Stimulated activated CD8-positive, alpha-beta memory T cell treated with anti-CD3 and anti-CD28 coated beads, Interleukin-2, amount 100 ng/mL, for 48 hours (primary cell): ENCODE measurements around the gene GABRP.
"Not testable (repeated sequence)": the region's sequence is repeated elsewhere in the genome, so short reads cannot be mapped to it uniquely, and the experiment has no call there.

Experiments used
- DNase-seq, 2 donors: peaks; one replicate each; pipeline ENCODE4 v3.0.0-alpha.2; 2020; ENCODE audit warnings: low read depth in 2 of 2

The GABRP gene

GRCh38 chr5:170783498-170784247, at the start of gene GABRP:
GABRP (plus strand) TSS chr5:170783725; CDS start chr5:170788616, 4,891 bp downstream.
- no peak for DNase-seq

DNA sequence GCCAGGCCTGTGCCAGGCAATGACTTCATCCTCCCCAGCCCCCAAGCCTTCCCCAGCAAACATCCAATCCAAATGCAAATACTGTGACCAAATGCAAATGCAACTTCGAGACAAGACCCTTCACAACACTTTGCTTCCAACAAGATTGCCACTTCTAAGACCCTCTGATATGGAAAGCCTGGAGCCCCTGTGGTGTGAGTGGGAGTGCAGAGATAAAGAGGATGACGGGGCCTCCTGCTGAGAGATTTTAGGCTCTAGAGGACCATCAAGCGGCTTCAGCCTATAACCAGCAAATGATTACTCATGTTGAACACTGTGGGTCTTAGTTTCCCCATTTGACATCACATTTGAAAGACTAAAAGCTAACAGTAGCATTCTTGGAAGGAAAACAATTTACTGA, 46.6 kb upstream of the GABRP start:
- no peak for DNase-seq

DNA sequence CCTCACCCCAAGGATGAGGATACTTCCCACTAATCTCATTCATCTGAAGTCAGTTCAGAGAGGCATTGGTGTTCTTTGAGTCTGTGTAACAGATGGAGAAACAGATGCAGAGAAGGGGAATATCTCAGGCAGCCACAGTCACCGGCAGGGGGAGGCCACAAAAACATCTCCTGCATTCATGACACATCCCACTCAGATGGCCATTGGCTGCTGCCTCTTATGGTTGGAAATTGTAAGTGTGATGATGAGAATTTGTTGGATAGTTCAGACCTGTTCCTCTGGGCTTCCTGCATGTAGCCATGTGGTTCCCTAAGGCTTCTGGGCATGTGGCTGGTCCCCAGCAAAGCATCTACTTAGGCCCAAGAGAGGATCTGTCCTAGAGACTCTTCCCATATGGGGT, 45.9 kb upstream of the GABRP start:
- DNase-seq = no peak

- no peak for DNase-seq
Observed at GRCh38 chr5:170738840-170739239, 44.7 kb upstream of the GABRP start.

- DNase-seq = no peak
Observed at GRCh38 chr5:170739446-170739845, 44.1 kb upstream of the GABRP start.

DNA sequence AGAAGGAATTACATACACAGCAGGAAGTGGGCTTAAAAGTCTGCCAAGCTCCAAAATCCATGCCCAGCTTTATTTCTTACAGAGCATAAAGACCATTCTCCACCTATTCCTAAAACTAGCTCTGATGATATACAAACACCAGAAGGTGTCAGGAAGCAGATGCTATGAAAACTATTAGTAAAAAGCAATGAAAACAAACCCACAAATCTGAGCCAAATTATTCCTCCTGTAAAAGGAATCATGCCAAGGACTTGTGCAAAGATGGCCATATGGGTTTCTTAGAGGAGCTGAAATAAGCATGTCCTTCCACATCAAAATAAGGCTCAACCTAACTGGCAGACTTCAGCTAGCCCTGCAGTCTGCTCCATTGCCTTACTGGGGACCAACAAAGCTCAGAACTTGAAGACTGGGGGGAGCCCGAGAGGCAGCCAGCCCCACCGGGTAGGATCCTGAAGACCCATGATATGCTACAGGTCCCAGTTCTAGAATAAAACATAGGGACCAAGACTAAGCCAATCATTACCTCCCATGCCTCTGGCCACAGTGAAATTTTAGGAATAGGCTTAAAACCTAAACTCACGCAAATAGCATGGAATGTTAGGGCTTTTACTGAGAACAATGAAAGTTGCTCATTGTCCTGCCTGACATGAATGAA, 42.8 kb upstream of the GABRP start:
- DNase-seq = no peak

DNA sequence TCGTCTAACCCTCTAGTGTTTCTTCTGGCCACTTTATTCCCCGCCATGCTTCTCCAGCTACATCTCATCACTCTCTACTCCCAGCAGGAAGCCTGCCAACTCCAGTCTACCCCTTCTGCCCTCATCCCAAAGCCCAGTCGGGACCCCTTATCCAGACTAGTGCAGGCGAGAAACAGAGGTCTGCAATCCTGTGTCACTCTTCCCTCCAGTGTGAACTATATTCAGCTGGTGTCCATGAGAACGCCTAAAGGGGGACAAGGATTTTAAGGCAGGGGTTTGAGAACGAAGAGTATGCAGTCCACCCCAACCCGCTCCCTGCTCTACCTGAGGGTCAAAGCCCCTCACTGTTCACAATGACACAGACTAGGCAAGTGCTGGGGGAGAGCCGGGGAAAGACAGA, 41.7 kb upstream of the GABRP start:
- DNase-seq = no peak

DNA sequence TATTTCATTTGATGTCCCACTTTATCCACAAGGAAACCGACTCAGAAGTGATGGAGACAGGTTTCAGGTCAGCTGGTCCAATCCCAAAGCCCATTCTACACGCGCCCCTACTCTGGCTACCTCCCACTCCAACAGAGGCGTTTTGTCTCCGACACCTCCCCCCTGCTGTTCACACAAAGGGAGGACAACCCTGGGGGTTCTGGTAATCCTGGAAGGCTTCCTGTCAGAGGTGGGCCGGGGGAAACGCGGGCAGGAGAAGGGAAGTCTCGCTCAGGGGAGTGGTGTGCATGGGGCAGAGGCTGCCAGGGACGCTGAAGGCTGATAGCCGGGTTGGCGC, 39.7 kb upstream of the GABRP start:
- no peak for DNase-seq

DNA sequence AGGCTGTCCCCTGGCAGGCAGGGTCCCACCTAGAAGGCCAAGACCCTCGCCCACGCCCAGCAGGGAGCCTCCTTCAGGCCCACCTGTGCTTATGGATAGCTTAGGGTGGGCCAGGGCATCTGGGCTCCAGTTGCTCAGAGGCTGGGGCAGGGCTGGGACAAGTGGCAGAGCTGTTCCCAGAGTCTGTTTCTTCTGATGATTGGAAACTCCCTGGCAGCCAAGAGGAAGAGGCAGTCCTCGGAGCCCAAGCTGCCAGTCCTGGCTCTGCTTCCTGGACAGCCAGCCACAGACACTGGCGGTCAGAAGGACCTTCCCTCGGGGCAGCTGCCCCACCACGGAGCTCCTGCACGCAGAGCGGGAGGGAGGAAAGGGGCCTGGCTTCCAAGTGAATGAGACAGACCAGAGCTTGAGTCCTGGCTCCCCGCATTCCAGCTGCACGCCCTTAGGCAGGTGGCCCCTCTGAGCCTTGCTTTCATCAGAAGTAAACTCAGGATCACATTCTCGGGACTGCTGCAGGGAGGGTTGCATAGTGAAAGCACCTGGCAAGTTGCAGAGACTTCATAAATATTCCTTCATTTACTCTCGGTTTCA, 37.9 kb upstream of the GABRP start:
- DNase-seq = no peak

GRCh38 chr5:170746075-170746960, 37.2 kb upstream of the GABRP start:
- no peak for DNase-seq

GRCh38 chr5:170746961-170747340, 36.6 kb upstream of the GABRP start:
- DNase-seq = no peak

GRCh38 chr5:170747357-170747756, 36.2 kb upstream of the GABRP start:
- DNase-seq = no peak

GRCh38 chr5:170747851-170748250, 35.7 kb upstream of the GABRP start:
- no peak for DNase-seq

DNA sequence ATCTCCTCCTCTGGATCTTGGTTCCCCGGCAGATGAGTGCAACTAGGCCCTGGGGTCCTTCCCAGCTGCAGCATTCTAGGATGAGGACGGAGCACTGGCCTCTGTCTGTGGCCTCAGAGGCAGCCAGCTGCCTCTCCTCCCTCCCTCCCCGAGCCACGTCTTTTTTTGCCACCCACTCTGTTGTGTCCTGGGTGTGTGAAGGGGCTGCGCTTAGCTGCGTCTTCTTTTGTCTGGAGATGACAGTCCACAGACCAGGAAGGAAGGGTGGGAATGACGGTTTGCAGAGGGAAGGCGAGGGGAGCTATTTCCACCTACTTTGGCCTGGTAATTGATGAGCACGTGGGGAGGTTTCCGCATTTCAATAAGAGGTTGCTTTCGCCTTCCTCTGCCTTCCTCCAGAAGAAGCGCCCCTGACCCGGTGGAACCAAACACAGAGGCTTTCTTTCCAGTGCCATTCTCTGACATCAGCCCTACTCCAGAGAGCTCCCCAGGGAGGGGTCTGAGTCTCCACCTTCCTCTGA, 34.5 kb upstream of the GABRP start:
- DNase-seq = no peak

GRCh38 chr5:170749911-170750431, 33.6 kb upstream of the GABRP start:
- DNase-seq = no peak

- DNase-seq = no peak
Observed at GRCh38 chr5:170750791-170751190, 32.7 kb upstream of the GABRP start.

GRCh38 chr5:170751631-170752030, 31.9 kb upstream of the GABRP start:
- no peak for DNase-seq

- DNase-seq = no peak
Observed at GRCh38 chr5:170752257-170753215, 31.0 kb upstream of the GABRP start.

DNA sequence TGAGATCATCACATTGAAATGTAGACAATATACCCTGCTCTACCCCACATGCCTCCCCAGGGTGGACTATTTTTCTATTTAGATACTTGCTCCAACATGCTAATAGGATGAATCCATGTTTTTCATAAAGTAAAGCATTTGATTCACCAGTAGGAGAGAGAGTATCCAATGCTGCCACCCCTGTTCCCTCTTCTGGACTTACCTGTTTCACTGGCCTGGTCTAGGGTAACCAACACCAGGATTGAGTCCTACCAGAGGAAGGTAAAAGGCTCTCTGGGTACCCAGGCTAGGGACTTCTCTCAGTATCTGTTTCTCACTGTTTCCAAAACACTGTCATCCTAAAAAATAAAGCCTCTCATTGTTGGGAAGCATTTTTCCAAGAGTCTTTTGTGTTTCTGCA, 30.2 kb upstream of the GABRP start:
- DNase-seq = no peak

DNA sequence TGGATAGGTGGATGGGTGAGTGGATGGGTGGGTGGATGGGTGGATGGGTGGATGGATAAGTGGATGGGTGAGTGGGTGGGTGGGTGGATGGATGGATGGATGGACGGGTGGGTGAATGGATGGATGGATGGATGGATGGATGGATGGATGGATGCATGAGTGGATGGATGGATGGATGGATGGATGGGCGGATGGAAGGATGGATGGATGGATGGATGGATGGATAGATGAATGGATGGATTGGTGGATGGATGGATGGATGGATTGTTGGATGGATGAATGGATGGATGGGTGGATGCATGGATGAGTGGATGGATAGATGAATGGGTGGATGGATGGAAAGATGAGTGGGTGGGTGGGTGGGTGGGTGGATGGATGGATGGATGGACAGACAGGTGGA, 29.0 kb upstream of the GABRP start:
- not testable (repeated sequence) for DNase-seq
